ENCODE results near the gene MRAS. TPM values are rescaled to one million over a fixed set of nuclear protein-coding genes. Genes with fewer than 3 reads are reported as not detected.

MRAS gene
- total and polyA plus RNA-seq, 2 of the 4 experiments (the other 2 are of a cell fraction): 59.3 to 60.6 TPM

GRCh38 chr3:138394686-138395085, 46.3 kb downstream of the MRAS start:
- intact Hi-C loops (cut with micrococcal nuclease): loop anchor here (5.0 kb wide), 1 partner anchor 47 kb away; the partner anchor contains the start of gene MRAS

More at GRCh38 chr3:138394686-138395085, 46.3 kb downstream of the MRAS start:
- H2AFZ ChIP-seq (replicated peaks; ENCODE audit: low read length, poor library complexity): no peak overlapping the region
- 100% methylated on average over 4 of the region's 5 CpGs; no CpG with 5 or more reads in 1 of the 2 experiments for WGBS, 2 experiments (ENCODE audit: extremely low coverage in 2 of 2, insufficient read length in 1 of 2)
- peaks cover 5 to 28% of the 10 kb centered on the region in 2 experiments; a peak in 2 of 4 replicates for H3K79me1 ChIP-seq (ENCODE audit: low read depth in 1 of 2, low read length in 2 of 2)
- no peak overlapping the region for H3K14ac ChIP-seq (replicated peaks; ENCODE audit: low read depth, low read length)
- no peak overlapping the region for H3K4me3 ChIP-seq (ENCODE audit: insufficient read depth, low read depth, low read length)
- no peak overlapping the region for H2BK120ac ChIP-seq (ENCODE audit: low read depth, low read length)
- H3K9ac ChIP-seq (ENCODE audit: low read depth, low read length): no peak overlapping the region
- no peak overlapping the region for H2BK20ac ChIP-seq (ENCODE audit: low read depth, low read length)
- H2BK5ac ChIP-seq (ENCODE audit: low read depth, low read length, poor library complexity, severe bottlenecking): no peak overlapping the region
- dilution Hi-C loops (cut with HindIII; ENCODE audit: low sequenced_read_pairs, unreplicated experiment) (no loop called here), in situ Hi-C loops (cut with MboI; ENCODE audit: low sequenced_read_pairs) (no loop called here)
- no peaks in the 10 kb centered on the region; the same call in 1 of the 2 replicates for H4K20me1 ChIP-seq (ENCODE audit: insufficient read depth, low read length)
- H4K8ac ChIP-seq (ENCODE audit: low read depth in 2 of 2, low read length in 2 of 2): no peak overlapping the region
- no peak overlapping the region for H2AK5ac ChIP-seq (ENCODE audit: low read depth, low read length)
- POLR2A ChIA-PET (ENCODE audit: unreplicated experiment): no interaction called here
- no peak overlapping the region for H3K23ac ChIP-seq (ENCODE audit: low read depth, low read length)
- H3K27me3 ChIP-seq (ENCODE audit: control insufficient read depth, insufficient read depth, low read length): no peaks in the 10 kb centered on the region
- DNase-seq (no peak), ATAC-seq (ENCODE audit: low read depth) (no peak)
- CTCF ChIA-PET: no interaction called here
- no peak overlapping the region for H2AK9ac ChIP-seq (replicated peaks; ENCODE audit: low read depth, low read length, poor library complexity)
- BruUV-seq (replicated peaks): no TSS peak
- H3K9me1 ChIP-seq (ENCODE audit: insufficient read depth, low read length): no peaks in the 10 kb centered on the region; the same call in 1 of the 2 replicates
- H3K4ac ChIP-seq (ENCODE audit: low read depth, low read length): no peak overlapping the region
- H4K5ac ChIP-seq (ENCODE audit: low read depth, low read length): no peak overlapping the region
- no peak overlapping the region for H4K91ac ChIP-seq (ENCODE audit: insufficient read depth, low read depth, low read length)
- no peak overlapping the region for H3K56ac ChIP-seq (ENCODE audit: extremely low read depth, insufficient read depth, low read length)
- no peak overlapping the region for H3K27ac ChIP-seq (ENCODE audit: insufficient read depth, low read length)
- peaks cover 6% of the 10 kb centered on the region for H3K4me1 ChIP-seq (ENCODE audit: control insufficient read depth, insufficient read depth, low read length)
- peaks cover 9% of the 10 kb centered on the region for H3K36me3 ChIP-seq (ENCODE audit: control insufficient read depth, insufficient read depth, low read length)
- TF ChIP-seq POLR2A (IDR thresholded peaks at IDR 0.05; ENCODE audit: low read depth, low read length): no peak
- TF ChIP-seq SMC3 (IDR thresholded peaks at IDR 0.05; ENCODE audit: low read depth, low read length): no peak
- TF ChIP-seq ELK1 (IDR thresholded peaks at IDR 0.05; ENCODE audit: borderline replicate concordance, low read depth, low read length): no peak
- no peak for TF ChIP-seq BHLHE40 (IDR thresholded peaks at IDR 0.05; ENCODE audit: low read depth, low read length)
- TF ChIP-seq CTCF (conservative IDR thresholded peaks at IDR 0.05; ENCODE audit: low read depth, low read length): no peak
- TF ChIP-seq CHD1 (IDR thresholded peaks at IDR 0.05; ENCODE audit: low read depth, low read length): no peak
- TF ChIP-seq FOS (IDR thresholded peaks at IDR 0.05; ENCODE audit: low read depth, low read length): no peak
- no peak for TF ChIP-seq MAFK (IDR thresholded peaks at IDR 0.05; ENCODE audit: low read depth, low read length)
- no peak for TF ChIP-seq NFE2L2 (IDR thresholded peaks at IDR 0.05; ENCODE audit: low read depth, low read length)
- TF ChIP-seq USF2 (IDR thresholded peaks at IDR 0.05; ENCODE audit: low read depth, low read length): no peak
- TF ChIP-seq CEBPB (IDR thresholded peaks at IDR 0.05; ENCODE audit: low read depth, low read length): no peak
- TF ChIP-seq MXI1 (IDR thresholded peaks at IDR 0.05; ENCODE audit: borderline replicate concordance, low read depth, low read length): no peak
- TF ChIP-seq RFX5 (IDR thresholded peaks at IDR 0.05; ENCODE audit: low read depth, low read length): no peak
- H3K4me2 ChIP-seq (ENCODE audit: low read depth, low read length): no peak overlapping the region
- H3K18ac ChIP-seq (ENCODE audit: low read depth, low read length): no peak overlapping the region
- no peak overlapping the region for H2BK15ac ChIP-seq (ENCODE audit: low read depth, low read length)
- no peaks in the 10 kb centered on the region for H3K9me3 ChIP-seq (ENCODE audit: control insufficient read depth, insufficient read depth, low read length)
